Smooth muscle cell (in vitro differentiated cells): ENCODE results near the gene HAUS1. TPM values are rescaled to one million over a fixed set of nuclear protein-coding genes. Genes with fewer than 3 reads are reported as not detected.

Experiments used
- DNase-seq: peaks from one replicate; lab custom pipeline; 2025; ENCODE audit not compliant: unreplicated experiment; lab: John Stamatoyannopoulos, UW
- H2AFZ ChIP-seq: fragments of 200-600 bp; sonication (generic); 2 replicates; pipeline ENCODE4 v1.6.0; 2016; ENCODE audit warnings: antibody characterized with exemption, low read depth, mild to moderate bottlenecking
- H3F3A ChIP-seq: fragments of 200-600 bp; sonication (generic); 2 replicates; pipeline ENCODE4 v1.6.0; 2017; ENCODE audit warnings: antibody characterized with exemption, low read depth
- H3K27ac ChIP-seq: fragments of 200-600 bp; sonication (generic); 2 replicates; pipeline ENCODE4 v1.5.1; 2016; ENCODE audit warnings: low read depth, mild to moderate bottlenecking
- H3K27me3 ChIP-seq: fragments of 200-600 bp; sonication (generic); 2 replicates; pipeline ENCODE4 v1.6.1; 2016; ENCODE audit warnings: low read depth, mild to moderate bottlenecking
- H3K36me3 ChIP-seq: fragments of 200-600 bp; sonication (generic); 2 replicates; pipeline ENCODE4 v1.5.1; 2016; ENCODE audit warnings: low read depth
- H3K4me1 ChIP-seq: fragments of 200-600 bp; sonication (generic); 2 replicates; pipeline ENCODE4 v1.5.1; 2016; ENCODE audit warnings: low read depth
- H3K4me2 ChIP-seq: fragments of 200-600 bp; sonication (generic); 2 replicates; pipeline ENCODE4 v1.6.0; 2016; ENCODE audit warnings: mild to moderate bottlenecking
- H3K4me3 ChIP-seq: fragments of 200-600 bp; sonication (generic); 2 replicates; pipeline ENCODE4 v1.5.1; 2016; ENCODE audit warnings: mild to moderate bottlenecking
- H3K79me2 ChIP-seq: fragments of 200-600 bp; sonication (generic); 2 replicates; pipeline ENCODE4 v1.6.0; 2016; ENCODE audit warnings: low read depth, mild to moderate bottlenecking
- H3K9ac ChIP-seq: fragments of 200-600 bp; sonication (generic); 2 replicates; pipeline ENCODE4 v1.6.0; 2016; ENCODE audit warnings: low read depth
- H3K9me3 ChIP-seq: fragments of 200-600 bp; sonication (generic); replicated peaks from 2 replicates; pipeline ENCODE4 v1.5.1; 2016; ENCODE audit warnings: low read depth
- H4K20me1 ChIP-seq: fragments of 200-600 bp; sonication (generic); 2 replicates; pipeline ENCODE4 v1.6.0; 2016; ENCODE audit warnings: low read depth
- WGBS: methylation state at CpG from one replicate; pipeline ENCODE4 v1.1.7; 2016; ENCODE audit warnings: low lambda C conversion rate; 5-methylcytosine and 5-hydroxymethylcytosine counted together
- polyA plus RNA-seq: library from polyadenylated mRNA; unstranded; fragments of >200 nt; fragmentation: Nextera tagmentation; extraction: Ambion mirVana; gene quantifications from 2 replicates; pipeline ENCODE4 v1.2.1, GENCODE V29; 2016
- total RNA-seq: library from RNA; depleted of rRNA; stranded (reverse); fragments of >200 nt; gene quantifications from 2 replicates; pipeline ENCODE4 v1.2.3, GENCODE V29; 2014
- TF ChIP-seq, protein P1 (sequence below): fragments of 200-600 bp; sonication (generic); IDR thresholded peaks from 2 replicates; pipeline ENCODE4 v1.5.1; 2017; ENCODE audit warnings: borderline replicate concordance, mild to moderate bottlenecking, antibody characterized with exemption; ENCODE audit not compliant: insufficient read depth, poor library complexity, severe bottlenecking

Gene HAUS1
- total and polyA plus RNA-seq, 2 experiments from 2014 or later: 44.2 to 50.6 TPM

DNA sequence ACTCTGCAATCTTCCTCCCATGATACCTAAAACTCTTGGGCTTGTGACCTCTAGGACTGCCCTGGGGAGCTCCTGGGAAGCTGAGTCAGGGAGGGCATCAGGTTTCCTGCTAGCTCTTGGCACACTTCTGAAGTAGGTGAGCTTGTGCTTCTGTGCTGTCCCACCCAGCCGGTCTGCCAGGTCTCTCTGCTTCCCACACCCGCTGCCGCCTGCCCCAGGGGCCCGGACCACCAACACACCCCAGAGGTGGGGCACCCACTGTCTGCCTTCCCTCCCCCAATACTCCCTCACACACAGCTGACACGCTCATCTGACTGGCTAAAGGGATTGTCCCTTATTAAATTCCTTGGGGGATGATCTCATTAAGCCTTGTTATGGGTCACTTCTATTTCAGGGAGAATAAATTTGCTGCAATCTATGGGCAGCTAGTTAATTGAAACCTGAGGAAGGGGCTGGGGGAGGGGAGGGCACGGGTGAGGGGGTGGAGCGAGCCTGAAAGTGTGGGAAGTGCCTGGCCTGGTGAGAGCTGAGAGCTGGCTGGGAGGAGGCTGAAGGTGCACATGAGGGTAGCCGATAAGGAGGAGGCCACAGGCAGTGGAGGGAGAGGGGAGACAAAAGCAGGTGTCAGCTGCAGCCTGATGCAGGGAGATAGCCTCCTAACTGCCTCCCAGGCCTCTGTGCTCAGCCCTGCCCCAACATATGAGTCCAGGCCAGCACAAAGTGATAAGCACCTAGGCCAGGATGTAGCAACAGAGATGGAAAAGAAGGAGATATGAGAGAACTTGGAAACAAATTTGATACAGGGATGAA, 48.8 kb downstream of the HAUS1 start:
- Histone ChIP-seq H3K4me3 (no peak overlapping the region), H3K27ac (no peak overlapping the region), H3K9me3 (no peaks in the 10 kb centered on the region), H3K4me1 (peaks cover 18% of the 10 kb centered on the region), H3K9ac (no peak overlapping the region), H4K20me1 (no peaks in the 10 kb centered on the region), H3K27me3 (no peaks in the 10 kb centered on the region), H3K4me2 (no peak overlapping the region), H3K36me3 (no peaks in the 10 kb centered on the region), H3K79me2 (no peaks in the 10 kb centered on the region), H2AFZ (no peak overlapping the region), H3F3A (no peaks in the 10 kb centered on the region)
- TF ChIP-seq, protein P1, sequence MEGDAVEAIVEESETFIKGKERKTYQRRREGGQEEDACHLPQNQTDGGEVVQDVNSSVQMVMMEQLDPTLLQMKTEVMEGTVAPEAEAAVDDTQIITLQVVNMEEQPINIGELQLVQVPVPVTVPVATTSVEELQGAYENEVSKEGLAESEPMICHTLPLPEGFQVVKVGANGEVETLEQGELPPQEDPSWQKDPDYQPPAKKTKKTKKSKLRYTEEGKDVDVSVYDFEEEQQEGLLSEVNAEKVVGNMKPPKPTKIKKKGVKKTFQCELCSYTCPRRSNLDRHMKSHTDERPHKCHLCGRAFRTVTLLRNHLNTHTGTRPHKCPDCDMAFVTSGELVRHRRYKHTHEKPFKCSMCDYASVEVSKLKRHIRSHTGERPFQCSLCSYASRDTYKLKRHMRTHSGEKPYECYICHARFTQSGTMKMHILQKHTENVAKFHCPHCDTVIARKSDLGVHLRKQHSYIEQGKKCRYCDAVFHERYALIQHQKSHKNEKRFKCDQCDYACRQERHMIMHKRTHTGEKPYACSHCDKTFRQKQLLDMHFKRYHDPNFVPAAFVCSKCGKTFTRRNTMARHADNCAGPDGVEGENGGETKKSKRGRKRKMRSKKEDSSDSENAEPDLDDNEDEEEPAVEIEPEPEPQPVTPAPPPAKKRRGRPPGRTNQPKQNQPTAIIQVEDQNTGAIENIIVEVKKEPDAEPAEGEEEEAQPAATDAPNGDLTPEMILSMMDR: no peak
- 42% methylated on average over 8 of the region's 8 CpGs for WGBS
- no peak for DNase-seq

DNA sequence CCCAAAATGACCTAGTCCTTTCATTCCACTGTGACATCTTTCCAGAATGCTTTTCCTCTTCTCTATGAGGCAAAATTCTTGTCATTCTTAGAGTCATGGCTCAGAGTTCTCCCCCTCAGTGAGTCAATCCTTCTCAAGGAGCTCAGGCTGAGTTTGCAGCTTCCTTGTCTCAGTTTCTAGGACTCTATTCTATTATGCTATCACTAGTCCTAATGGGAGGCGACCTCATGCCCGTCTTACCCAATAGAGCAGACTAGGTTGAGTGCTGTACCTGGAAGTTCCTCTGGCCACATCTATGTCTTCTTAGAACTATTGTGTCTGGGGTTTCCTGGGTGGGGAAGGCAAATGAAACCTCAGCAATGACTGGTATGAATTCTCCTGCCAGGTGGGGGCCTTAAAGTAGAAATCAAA, 51.5 kb downstream of the HAUS1 start:
- Histone ChIP-seq H4K20me1 (no peaks in the 10 kb centered on the region), H3K79me2 (no peaks in the 10 kb centered on the region), H3K9me3 (no peaks in the 10 kb centered on the region), H3F3A (no peaks in the 10 kb centered on the region), H3K4me2 (peak overlapping the region; percentile 27), H3K4me3 (no peak overlapping the region), H3K36me3 (no peaks in the 10 kb centered on the region), H3K27me3 (no peaks in the 10 kb centered on the region), H3K27ac (peak overlapping the region; percentile 50), H2AFZ (no peak overlapping the region), H3K4me1 (peaks cover 26% of the 10 kb centered on the region), H3K9ac (no peak overlapping the region)
- 55% methylated on average over 2 of the region's 2 CpGs for WGBS
- no peak for DNase-seq
- TF ChIP-seq, protein P1: no peak

DNA sequence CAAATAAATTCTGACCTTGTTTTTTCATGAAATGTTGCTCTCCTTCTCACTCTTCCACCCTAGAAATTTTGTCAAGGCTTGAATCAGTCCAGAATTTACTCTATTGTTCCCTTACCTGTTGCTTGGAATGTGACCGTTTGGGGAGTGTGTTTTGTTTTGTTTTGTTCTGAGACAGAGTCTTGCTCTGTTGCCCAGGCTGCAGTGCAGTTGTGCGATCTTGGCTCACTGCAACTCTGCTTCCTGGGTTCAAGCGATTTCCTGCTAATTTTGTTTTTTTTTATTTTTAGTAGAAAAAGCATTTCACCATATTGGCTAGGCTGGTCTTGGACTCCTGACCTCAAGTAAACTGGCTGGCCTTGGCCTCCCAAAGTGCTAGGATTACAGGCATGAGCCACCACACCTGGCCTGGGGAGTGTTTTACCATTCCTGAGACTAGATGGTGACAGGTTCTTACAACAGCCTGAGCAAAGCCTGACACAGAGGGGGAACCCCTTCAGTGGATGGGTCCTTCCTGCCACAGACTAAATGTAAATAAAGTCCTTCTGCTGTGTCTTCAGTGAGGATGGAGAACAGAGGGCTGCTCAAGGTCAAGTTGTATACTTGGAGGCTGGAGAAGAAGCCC, 52.0 kb downstream of the HAUS1 start:
- H3K79me2 ChIP-seq: no peaks in the 10 kb centered on the region
- H4K20me1 ChIP-seq: no peaks in the 10 kb centered on the region
- peaks cover 26% of the 10 kb centered on the region for H3K4me1 ChIP-seq
- H3K9ac ChIP-seq: no peak overlapping the region
- DNase-seq: no peak
- peak overlapping the region; percentile 50 for H3K27ac ChIP-seq
- no peak overlapping the region for H3K4me3 ChIP-seq
- H2AFZ ChIP-seq: no peak overlapping the region
- peak overlapping the region; percentile 27 for H3K4me2 ChIP-seq
- H3K27me3 ChIP-seq: no peaks in the 10 kb centered on the region
- H3K9me3 ChIP-seq: no peaks in the 10 kb centered on the region
- no peaks in the 10 kb centered on the region for H3F3A ChIP-seq
- H3K36me3 ChIP-seq: no peaks in the 10 kb centered on the region
- WGBS: 76% methylated on average over 3 of the region's 3 CpGs
- TF ChIP-seq, protein P1: no peak

DNA sequence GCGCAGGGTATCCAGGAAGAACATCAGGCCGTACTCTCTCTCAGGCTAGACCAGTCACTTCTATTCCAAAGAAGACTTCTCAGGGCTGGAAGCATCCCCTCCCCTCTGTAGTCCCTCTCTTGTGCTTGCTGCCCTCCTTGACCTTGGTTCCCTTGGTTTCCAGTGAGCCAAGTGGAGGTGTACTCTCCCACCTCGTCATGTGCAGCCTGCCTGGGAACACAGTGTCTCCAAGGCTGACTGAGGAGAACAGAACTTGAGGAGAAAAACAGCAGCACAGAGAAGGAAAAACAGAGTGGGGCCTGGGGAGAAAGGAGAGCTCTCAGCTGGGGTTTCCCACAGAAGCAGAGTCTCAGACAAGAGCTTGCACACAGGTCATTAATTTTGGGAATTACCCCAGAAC, 52.7 kb downstream of the HAUS1 start:
- Histone ChIP-seq H3K4me3 (no peak overlapping the region), H3K9me3 (no peaks in the 10 kb centered on the region), H2AFZ (no peak overlapping the region), H3K27ac (no peak overlapping the region), H3K4me1 (peaks cover 26% of the 10 kb centered on the region), H4K20me1 (no peaks in the 10 kb centered on the region), H3K27me3 (no peaks in the 10 kb centered on the region), H3F3A (no peaks in the 10 kb centered on the region), H3K36me3 (no peaks in the 10 kb centered on the region), H3K9ac (no peak overlapping the region), H3K4me2 (no peak overlapping the region), H3K79me2 (no peaks in the 10 kb centered on the region)
- TF ChIP-seq, protein P1: no peak
- no peak for DNase-seq
- 97% methylated on average over 3 of the region's 3 CpGs for WGBS
